Common myeloid progenitor, CD34-positive (primary cell): ENCODE data around the gene RADIL.

Source experiments
- CTCF ChIA-PET: fragments of 350-600 bp; sonication (Branson Sonifier 250); formaldehyde crosslinking; loops from one replicate; lab custom pipeline; 2021; ENCODE audit warnings: antibody characterized with exemption; lab: Charles Lee
- POLR2A ChIA-PET: fragments of 350-600 bp; sonication (Branson Sonifier 250); formaldehyde crosslinking; loops from one replicate; lab custom pipeline; 2021; ENCODE audit warnings: antibody characterized with exemption; lab: Charles Lee
- DNase-seq, 3 donors: peaks; one replicate each; pipeline versions ENCODE4 v3.0.0 to v3.0.0-alpha.2; 2013
- H3K27ac ChIP-seq, 2 experiments: 1 replicate in 1 of 2; 2 replicates in 1 of 2; pipeline ENCODE4 v1.7.0; 2013; ENCODE audit warnings: inconsistent platforms in 2 of 2, low read length in 2 of 2, mild to moderate bottlenecking in 2 of 2, low read depth in 1 of 2, moderate library complexity in 1 of 2; ENCODE audit not compliant: severe bottlenecking in 2 of 2, insufficient read depth in 1 of 2, poor library complexity in 1 of 2
- H3K27me3 ChIP-seq, 5 experiments: replicated peaks in 2 of 5; 1 replicate in 3 of 5; 2 replicates in 2 of 5; pipeline versions ENCODE4 v1.6.1 to v1.7.0; 2013; ENCODE audit warnings: low read length in 4 of 5, mild to moderate bottlenecking in 2 of 5, moderate library complexity in 2 of 5, inconsistent platforms in 1 of 5; ENCODE audit not compliant: insufficient read depth in 5 of 5, control insufficient read depth in 4 of 5
- H3K36me3 ChIP-seq, 4 experiments: 1 replicate in 2 of 4; 2 replicates in 2 of 4; pipeline versions ENCODE4 v1.6.1 to v1.7.0; 2013; ENCODE audit warnings: low read length in 3 of 4, control low read depth in 1 of 4, mild to moderate bottlenecking in 1 of 4; ENCODE audit not compliant: control insufficient read depth in 4 of 4, insufficient read depth in 4 of 4
- H3K4me1 ChIP-seq, 4 experiments: 1 replicate in 3 of 4; 2 replicates in 1 of 4; pipeline versions ENCODE4 v1.6.1 to v1.7.1; 2013; ENCODE audit warnings: low read length in 3 of 4, mild to moderate bottlenecking in 3 of 4, control low read depth in 1 of 4, inconsistent platforms in 1 of 4, moderate library complexity in 1 of 4; ENCODE audit not compliant: control insufficient read depth in 4 of 4, insufficient read depth in 4 of 4; ENCODE audit errors: control extremely low read depth in 1 of 4
- H3K4me3 ChIP-seq, 7 experiments: 1 replicate in 4 of 7; 2 replicates in 3 of 7; pipeline versions ENCODE4 v1.5.1 to v1.7.0; 2013; ENCODE audit warnings: mild to moderate bottlenecking in 7 of 7, low read length in 6 of 7, moderate library complexity in 6 of 7, inconsistent platforms in 2 of 7, low read depth in 2 of 7, control low read depth in 1 of 7; ENCODE audit not compliant: insufficient read depth in 4 of 7, control insufficient read depth in 1 of 7; ENCODE audit errors: extremely low read depth in 1 of 7
- H3K9me3 ChIP-seq, 5 experiments: 1 replicate in 4 of 5; 2 replicates in 1 of 5; pipeline versions ENCODE4 v1.6.1 to v1.7.1; 2013; ENCODE audit warnings: low read length in 4 of 5, mild to moderate bottlenecking in 2 of 5, inconsistent platforms in 1 of 5, low read depth in 1 of 5, moderate library complexity in 1 of 5; ENCODE audit not compliant: control insufficient read depth in 4 of 5, insufficient read depth in 2 of 5; ENCODE audit errors: control extremely low read depth in 1 of 5
- WGBS: methylation state at CpG from one replicate; pipeline ENCODE4 v1.1.5; 2013; ENCODE audit not compliant: insufficient coverage; 5-methylcytosine and 5-hydroxymethylcytosine counted together

The RADIL gene

GRCh38 chr7:4749363-4749762 is 134.2 kb downstream of the RADIL start:
- Histone ChIP-seq H3K27me3 (no peaks in the 10 kb centered on the region), H3K9me3 (no peaks in the 10 kb centered on the region), H3K36me3 (peaks cover under 1 to 40% (median 19%) of the 10 kb centered on the region in 4 experiments), H3K27ac (peak overlapping the region in 1 of 2 experiments; percentile 23), H3K4me1 (peaks cover 3 to 59% (median 38%) of the 10 kb centered on the region in 4 experiments), H3K4me3 (no peak overlapping the region)
- POLR2A ChIA-PET = interaction anchor here (1.4 kb wide), 1 partner anchor 108 kb away, joined by 3 read pairs; no protein-coding TSS in a partner anchor
- DNase-seq = no peak
- CTCF ChIA-PET = no interaction called here
- 98% methylated on average over 14 of the region's 14 CpGs for WGBS
